Measurements from ENCODE around the gene CPLX3.
A peak's percentile ranks its signal among the peaks of the same experiment; 100 is the strongest.

CPLX3 gene

DNA sequence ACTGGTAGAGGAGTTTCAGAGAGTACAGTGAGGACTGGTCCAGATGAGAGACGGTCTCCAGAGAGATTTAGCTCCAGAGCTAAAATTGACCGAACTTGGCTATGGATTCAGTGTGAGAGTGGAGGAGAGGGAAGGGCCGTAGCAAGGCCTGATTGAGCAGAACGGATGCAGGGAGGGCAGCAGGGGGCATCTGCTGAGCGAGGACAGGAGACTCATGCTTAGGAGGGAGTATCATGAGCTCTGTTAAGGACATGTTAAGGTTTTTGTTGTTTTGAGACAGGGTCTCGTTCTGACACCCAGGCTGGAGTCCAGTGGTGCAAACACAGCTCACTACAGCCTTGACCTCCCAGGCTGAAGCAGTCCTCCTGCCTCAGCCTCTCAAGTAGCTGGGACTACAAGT lies 21.5 kb upstream of the CPLX3 start:
- DNase-seq = no peak

- DNase-seq = no peak
Observed at GRCh38 chr15:74807282-74807681, 19.1 kb upstream of the CPLX3 start.

DNA sequence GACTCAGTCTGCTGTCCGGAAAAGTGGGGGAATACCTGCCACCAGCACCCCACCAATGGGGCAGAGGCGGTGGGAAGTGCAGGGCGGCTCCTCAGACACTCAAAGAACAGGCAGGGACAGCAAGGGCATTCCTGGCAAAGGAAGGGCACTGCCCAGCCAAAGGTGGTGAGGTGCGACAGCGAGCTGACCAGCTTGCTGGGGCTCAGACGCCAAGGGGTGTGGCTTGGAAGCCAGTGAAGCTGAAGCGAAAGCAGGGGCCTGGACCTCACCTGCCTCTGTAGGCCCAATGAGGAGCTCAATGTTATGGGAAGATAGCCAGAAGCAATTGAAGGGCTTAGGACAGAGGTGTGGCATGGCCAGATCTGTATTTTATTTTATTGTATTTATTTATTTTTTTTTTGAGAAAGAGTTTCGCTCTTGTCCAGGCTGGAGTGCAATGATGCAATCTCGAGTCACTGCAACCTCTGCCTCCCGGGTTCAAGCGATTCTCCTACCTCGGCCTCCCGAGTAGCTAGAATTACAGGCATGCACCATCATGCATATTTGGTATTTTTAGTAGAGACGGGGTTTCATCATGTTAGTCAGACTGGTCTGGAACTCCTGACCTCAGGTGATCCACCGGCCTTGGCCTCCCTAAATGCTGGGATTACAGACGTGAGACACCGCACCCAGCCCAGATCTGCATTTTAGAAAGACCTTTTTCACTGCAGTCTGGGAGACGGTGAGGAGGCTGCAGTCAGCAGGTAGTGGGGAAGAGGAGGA lies 18.2 kb upstream of the CPLX3 start:
- no peak for DNase-seq

DNA sequence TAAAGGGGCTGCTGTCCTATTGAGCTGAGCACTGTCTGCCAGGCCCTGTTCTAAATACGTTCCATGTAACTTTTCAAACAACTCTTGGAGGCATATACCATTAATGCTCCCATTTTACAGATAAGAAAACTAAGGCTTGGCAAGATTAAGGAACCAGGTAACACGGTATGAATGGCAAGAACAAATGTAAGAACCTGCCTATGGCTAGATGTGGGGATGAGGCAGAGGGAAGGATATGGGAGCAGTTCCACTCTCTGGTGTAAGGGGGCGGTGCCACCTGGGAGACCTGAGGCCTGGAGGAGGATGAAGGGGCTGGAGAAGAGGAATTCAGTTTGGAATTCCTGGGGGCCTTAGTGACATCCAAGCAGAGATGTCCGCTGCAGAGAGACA lies 17.6 kb upstream of the CPLX3 start:
- DNase-seq = no peak

GRCh38 chr15:74809242-74809641 lies 17.2 kb upstream of the CPLX3 start:
- DNase-seq = no peak

GRCh38 chr15:74809956-74810355 lies 16.5 kb upstream of the CPLX3 start:
- no peak for DNase-seq

- no peak for DNase-seq
Observed at GRCh38 chr15:74812533-74812932, 13.9 kb upstream of the CPLX3 start, which contains the start of gene LMAN1L. Gene LMAN1L, plus strand, starts transcription at chr15:74812835. Its CDS starts 20 bp downstream, at chr15:74812855.

- no peak for DNase-seq
Observed at GRCh38 chr15:74815121-74815934, 11.1 kb upstream of the CPLX3 start.

GRCh38 chr15:74815961-74816360 lies 10.5 kb upstream of the CPLX3 start:
- DNase-seq = no peak

DNA sequence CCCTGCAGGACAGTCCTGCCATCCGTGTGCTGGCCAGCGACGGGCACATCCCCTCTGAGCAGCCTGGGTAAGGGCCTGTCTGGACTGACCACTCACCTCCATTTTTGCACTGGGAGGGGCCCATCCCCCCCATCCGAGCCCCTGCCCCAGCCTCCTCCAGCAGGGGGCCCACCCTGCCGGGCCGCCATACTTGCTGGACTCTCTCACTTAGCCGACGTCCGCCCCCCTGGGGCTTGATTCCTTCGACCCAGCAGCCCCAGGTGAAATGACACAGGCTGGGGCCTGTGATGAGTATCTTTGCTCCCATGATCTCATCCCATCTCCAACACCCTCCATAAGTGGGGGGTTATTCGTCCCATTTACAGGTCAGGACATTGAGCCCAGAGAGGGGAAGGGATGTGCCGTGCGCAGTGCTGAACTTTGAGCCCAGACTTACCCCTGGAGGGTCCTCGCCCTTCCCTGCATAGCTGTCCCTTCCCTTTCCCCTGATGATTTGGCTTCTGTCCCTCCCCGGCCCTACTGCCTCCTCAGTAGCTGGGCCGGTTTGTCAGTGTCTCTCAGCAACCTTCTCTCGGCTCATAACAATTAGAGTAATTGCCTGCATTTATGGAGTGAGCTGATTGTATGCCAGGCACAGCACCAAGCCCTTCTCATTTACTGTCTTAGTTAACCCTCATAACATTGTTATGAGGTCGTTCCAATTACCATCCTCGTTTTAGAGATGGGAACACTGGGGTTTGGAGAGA lies 9.6 kb upstream of the CPLX3 start:
- no peak for DNase-seq

DNA sequence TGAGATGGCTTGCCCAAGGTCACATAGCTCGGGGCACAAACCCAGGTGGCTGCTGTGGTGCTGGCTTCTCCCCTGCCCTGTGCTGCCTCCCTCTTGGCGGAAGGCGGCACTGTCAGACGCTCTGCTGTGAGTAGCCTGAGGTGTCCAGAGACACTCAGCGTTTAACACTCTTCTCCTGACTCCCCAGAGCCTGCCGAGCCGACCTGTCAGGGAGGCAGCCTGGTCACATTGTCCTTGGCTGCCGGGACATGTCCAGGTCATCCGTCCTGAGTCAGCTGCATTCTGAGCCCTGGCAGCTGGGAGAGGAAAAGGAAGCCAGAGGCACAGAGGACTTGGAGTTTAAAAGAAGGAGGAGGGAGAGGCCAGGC lies 9.1 kb upstream of the CPLX3 start:
- DNase-seq = peak; percentile 51

DNA sequence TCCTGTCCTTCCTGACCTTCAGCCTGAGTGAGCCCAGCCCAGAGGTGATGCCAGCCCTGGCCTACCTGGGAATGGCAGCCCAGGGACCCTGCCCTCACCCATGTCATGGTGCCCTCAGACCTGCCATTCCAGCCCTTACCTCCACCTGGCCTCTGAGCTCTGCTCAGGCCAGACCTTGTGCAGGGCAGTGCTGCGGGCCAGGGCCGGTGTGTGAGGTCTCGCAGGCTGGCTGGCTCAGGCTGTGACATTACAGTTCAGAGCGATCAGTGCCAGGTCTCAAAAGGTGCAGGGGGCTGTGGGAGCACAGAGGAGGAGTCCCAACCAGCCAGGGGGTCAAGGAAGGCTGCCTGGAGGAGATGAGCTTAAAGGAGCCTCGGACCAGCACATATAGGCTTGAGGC lies 6.4 kb upstream of the CPLX3 start:
- no peak for DNase-seq

GRCh38 chr15:74821091-74821789 lies 5.2 kb upstream of the CPLX3 start:
- DNase-seq = peak; percentile 82

GRCh38 chr15:74821790-74822158 lies 4.7 kb upstream of the CPLX3 start:
- DNase-seq = no peak

DNA sequence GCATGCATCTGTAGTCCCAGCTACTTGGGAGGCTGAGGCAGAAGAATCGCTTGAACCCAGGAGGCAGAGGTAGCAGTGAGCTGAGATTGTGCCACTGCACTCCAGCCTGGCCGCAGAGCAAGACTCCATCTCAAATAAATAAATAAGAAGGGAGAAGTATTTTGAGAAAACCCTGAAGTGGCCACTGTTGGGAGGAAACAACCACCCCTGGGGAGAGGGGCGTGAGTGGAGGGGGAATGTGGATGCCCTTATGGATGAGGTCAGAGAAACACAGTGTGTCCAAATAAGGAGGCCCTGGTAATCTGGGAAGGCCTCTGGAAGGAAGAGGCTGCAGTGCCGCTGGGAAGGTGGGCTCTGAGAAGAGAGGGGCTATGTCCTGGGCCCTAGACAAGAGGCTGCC lies 4.2 kb upstream of the CPLX3 start:
- DNase-seq = no peak

DNA sequence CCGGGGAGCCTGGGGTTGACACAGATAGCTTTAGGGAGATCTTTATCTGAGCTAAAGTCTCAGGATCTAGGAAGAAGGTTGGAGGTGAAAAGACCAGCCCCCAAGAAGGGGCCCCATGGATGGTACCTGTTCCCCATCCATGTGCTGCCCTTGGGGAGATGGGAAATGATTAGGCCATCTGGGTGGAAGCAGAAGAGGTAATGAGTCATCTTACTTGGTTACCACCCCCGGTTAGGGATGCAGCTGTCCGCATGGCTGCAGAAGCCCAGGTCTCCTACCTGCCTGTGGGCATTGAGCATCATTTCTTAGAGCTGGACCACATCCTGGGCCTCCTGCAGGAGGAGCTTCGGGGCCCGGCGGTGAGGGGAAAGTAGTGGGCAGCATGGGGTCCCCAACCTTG lies 3.1 kb upstream of the CPLX3 start:
- DNase-seq = no peak

GRCh38 chr15:74824976-74825375 lies 1.5 kb upstream of the CPLX3 start:
- no peak for DNase-seq

- DNase-seq = peak; percentile 49
Observed at GRCh38 chr15:74825866-74826265, 561 bp upstream of the CPLX3 start.

DNA sequence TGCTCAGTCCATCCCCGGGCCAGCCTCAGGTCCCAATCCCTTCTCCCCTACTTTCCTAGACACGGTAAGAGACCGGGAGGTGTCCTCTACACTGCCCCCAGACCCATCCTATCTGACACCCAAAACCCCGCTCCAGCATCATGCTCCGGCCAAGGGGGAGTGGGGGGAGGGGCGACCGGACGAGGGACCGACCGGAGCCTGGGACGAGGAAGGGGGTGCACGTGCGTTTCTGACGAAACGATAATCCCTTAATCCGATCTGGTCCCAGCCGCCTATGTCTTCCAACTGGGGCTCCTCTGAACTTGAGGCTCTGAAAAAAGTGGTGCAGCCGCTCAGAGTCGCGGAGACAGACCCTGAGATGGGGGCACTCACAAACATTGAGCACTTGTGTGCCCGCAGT lies 494 bp downstream of the CPLX3 start:
- no peak for DNase-seq

DNA sequence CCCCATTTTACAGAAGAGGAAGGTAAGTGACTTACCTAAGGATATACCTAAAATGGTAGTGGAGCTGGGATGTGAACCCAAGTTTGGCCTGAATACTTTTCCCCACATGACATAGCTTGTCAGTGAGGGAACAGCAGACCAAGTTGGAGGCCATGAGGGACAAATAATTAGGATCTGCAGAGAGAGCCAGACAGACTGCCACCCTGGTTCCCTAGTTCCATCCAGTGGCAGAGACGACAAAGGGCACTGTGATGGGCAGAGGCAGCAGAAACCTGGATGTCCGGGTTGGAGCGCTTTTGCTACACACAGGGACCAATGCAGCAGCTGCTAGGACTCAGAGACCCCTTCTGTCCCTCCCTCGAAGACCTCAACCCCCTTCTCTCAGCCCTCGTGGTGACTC lies 1.2 kb downstream of the CPLX3 start:
- DNase-seq = no peak

- no peak for DNase-seq
Observed at GRCh38 chr15:74828835-74829234, 2.4 kb downstream of the CPLX3 start.

DNA sequence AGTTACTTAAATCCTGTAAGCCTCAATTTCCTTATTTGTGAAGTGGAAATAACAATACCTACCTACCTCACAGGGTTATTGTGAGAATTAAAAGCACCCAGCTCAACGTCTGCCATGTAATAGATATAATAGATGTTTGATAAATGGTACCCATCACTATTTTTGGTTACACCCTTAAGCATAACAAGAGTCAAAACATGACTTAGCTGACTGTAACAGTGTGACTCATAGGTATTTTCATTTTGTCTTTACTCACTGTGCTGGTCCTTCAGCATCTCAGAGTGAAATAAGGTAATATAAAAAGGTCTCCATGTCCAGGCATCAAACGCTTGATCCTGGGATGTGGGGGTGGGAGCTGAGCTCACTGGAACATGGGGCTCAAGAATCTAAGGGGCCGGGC lies 3.1 kb downstream of the CPLX3 start:
- DNase-seq = no peak

DNA sequence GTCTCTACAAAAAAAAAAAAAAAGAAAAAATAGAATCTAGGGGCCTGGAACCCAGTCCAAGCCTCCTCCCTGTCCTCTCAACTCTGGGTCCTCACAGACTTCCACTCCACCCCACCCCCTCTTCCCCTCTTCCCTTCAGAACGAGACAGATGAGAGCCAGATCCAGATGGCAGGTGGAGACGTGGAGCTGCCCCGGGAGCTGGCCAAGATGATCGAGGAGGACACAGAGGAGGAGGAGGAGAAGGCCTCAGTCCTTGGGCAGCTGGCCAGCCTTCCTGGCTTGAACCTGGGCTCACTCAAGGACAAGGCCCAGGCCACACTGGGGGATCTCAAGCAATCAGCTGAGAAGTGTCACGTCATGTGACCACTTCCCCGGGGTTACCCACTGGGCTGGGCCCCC lies 3.6 kb downstream of the CPLX3 start:
- no peak for DNase-seq
